ENCODE results near the gene GREB1.

Gene GREB1

GRCh38 chr2:11539317-11540147, 5.7 kb downstream of the GREB1 start:
- no peak overlapping the region for H3K4me3 Mint-ChIP-seq
- H3K27me3 Mint-ChIP-seq: peaks cover 36 to 48% of the 10 kb centered on the region in 2 donors
- ATAC-seq (replicated peaks) (no peak), DNase-seq (no peak)
- H3K9me3 Mint-ChIP-seq: no peaks in the 10 kb centered on the region
- H3K4me1 Mint-ChIP-seq: no peaks in the 10 kb centered on the region
- peaks cover 0 to 1% of the 10 kb centered on the region in 2 donors for H3K36me3 Mint-ChIP-seq
- no peak overlapping the region for H3K27ac Mint-ChIP-seq

GRCh38 chr2:11540148-11540995, 6.5 kb downstream of the GREB1 start:
- Mint-ChIP-seq H3K4me1 (no peaks in the 10 kb centered on the region), H3K4me3 (no peak overlapping the region), H3K27ac (no peak overlapping the region), H3K27me3 (peaks cover 32 to 49% of the 10 kb centered on the region in 2 donors), H3K36me3 (peaks cover 0 to 1% of the 10 kb centered on the region in 2 donors), H3K9me3 (no peaks in the 10 kb centered on the region)
- DNase-seq (no peak), ATAC-seq (replicated peaks) (no peak)

- no peaks in the 10 kb centered on the region for H3K9me3 Mint-ChIP-seq
- no peak overlapping the region for H3K27ac Mint-ChIP-seq
- peaks cover 28 to 47% of the 10 kb centered on the region in 2 donors for H3K27me3 Mint-ChIP-seq
- no peaks in the 10 kb centered on the region for H3K4me1 Mint-ChIP-seq
- DNase-seq: no peak
- ATAC-seq (replicated peaks): no peak
- peaks cover 0 to 1% of the 10 kb centered on the region in 2 donors for H3K36me3 Mint-ChIP-seq
- H3K4me3 Mint-ChIP-seq: no peak overlapping the region
These were observed 7.3 kb downstream of the GREB1 start for GRCh38 chr2:11540996-11541692.

GRCh38 chr2:11541693-11542274, 7.9 kb downstream of the GREB1 start:
- peak overlapping the region; percentile 38 for H3K27ac Mint-ChIP-seq
- ATAC-seq (replicated peaks): no peak
- peaks cover 28 to 41% of the 10 kb centered on the region in 2 donors for H3K27me3 Mint-ChIP-seq
- H3K4me3 Mint-ChIP-seq: no peak overlapping the region
- H3K36me3 Mint-ChIP-seq: peaks cover 0 to 1% of the 10 kb centered on the region in 2 donors
- H3K9me3 Mint-ChIP-seq: no peaks in the 10 kb centered on the region
- DNase-seq: no peak
- H3K4me1 Mint-ChIP-seq: no peaks in the 10 kb centered on the region

- peaks cover 28 to 41% of the 10 kb centered on the region in 2 donors for H3K27me3 Mint-ChIP-seq
- no peak overlapping the region for H3K4me3 Mint-ChIP-seq
- ATAC-seq (replicated peaks) (no peak), DNase-seq (no peak)
- H3K4me1 Mint-ChIP-seq: no peaks in the 10 kb centered on the region
- peak overlapping the region; percentile 38 for H3K27ac Mint-ChIP-seq
- peaks cover 0 to 1% of the 10 kb centered on the region in 2 donors for H3K36me3 Mint-ChIP-seq
- no peaks in the 10 kb centered on the region for H3K9me3 Mint-ChIP-seq
These were observed 8.5 kb downstream of the GREB1 start for GRCh38 chr2:11542275-11542819.

GRCh38 chr2:11543337-11544216, 9.7 kb downstream of the GREB1 start:
- ATAC-seq (replicated peaks) (no peak), DNase-seq (no peak)
- Mint-ChIP-seq H3K4me3 (no peak overlapping the region), H3K9me3 (no peaks in the 10 kb centered on the region), H3K4me1 (no peaks in the 10 kb centered on the region), H3K36me3 (peaks cover 0 to 1% of the 10 kb centered on the region in 2 donors), H3K27ac (no peak overlapping the region), H3K27me3 (peaks cover 33 to 41% of the 10 kb centered on the region in 2 donors)

GRCh38 chr2:11546072-11546471, 12.2 kb downstream of the GREB1 start:
- H3K27me3 Mint-ChIP-seq: peaks cover 34 to 39% of the 10 kb centered on the region in 2 donors
- peaks cover 0 to 3% of the 10 kb centered on the region in 2 donors for H3K9me3 Mint-ChIP-seq
- H3K27ac Mint-ChIP-seq: no peak overlapping the region
- no peaks in the 10 kb centered on the region for H3K4me1 Mint-ChIP-seq
- DNase-seq (no peak), ATAC-seq (replicated peaks) (no peak)
- H3K4me3 Mint-ChIP-seq: no peak overlapping the region
- peaks cover 0 to 1% of the 10 kb centered on the region in 2 donors for H3K36me3 Mint-ChIP-seq

GRCh38 chr2:11547912-11548497, 14.2 kb downstream of the GREB1 start:
- H3K9me3 Mint-ChIP-seq: peaks cover 0 to 3% of the 10 kb centered on the region in 2 donors
- no peak overlapping the region for H3K27ac Mint-ChIP-seq
- DNase-seq (no peak), ATAC-seq (replicated peaks) (no peak)
- peaks cover 0 to 1% of the 10 kb centered on the region in 2 donors for H3K36me3 Mint-ChIP-seq
- no peaks in the 10 kb centered on the region for H3K4me1 Mint-ChIP-seq
- H3K27me3 Mint-ChIP-seq: peaks cover 32 to 38% of the 10 kb centered on the region in 2 donors
- H3K4me3 Mint-ChIP-seq: no peak overlapping the region

- Mint-ChIP-seq H3K27me3 (peaks cover 36 to 44% of the 10 kb centered on the region in 2 donors), H3K36me3 (no peaks in the 10 kb centered on the region), H3K4me1 (peaks cover 4 to 6% of the 10 kb centered on the region in 2 donors), H3K27ac (no peak overlapping the region), H3K9me3 (peaks cover 0 to 3% of the 10 kb centered on the region in 2 donors), H3K4me3 (no peak overlapping the region)
- DNase-seq: no peak
- no peak for ATAC-seq (replicated peaks)
These were observed 16.5 kb downstream of the GREB1 start for GRCh38 chr2:11550302-11550701.

GRCh38 chr2:11550901-11551568, 17.2 kb downstream of the GREB1 start:
- Mint-ChIP-seq H3K27me3 (peaks cover 39 to 51% of the 10 kb centered on the region in 2 donors), H3K36me3 (no peaks in the 10 kb centered on the region)
- no peak for DNase-seq

GRCh38 chr2:11551569-11552259, 17.9 kb downstream of the GREB1 start:
- Mint-ChIP-seq H3K27me3 (peaks cover 44 to 57% of the 10 kb centered on the region in 2 donors), H3K27ac (no peak overlapping the region), H3K4me3 (no peak overlapping the region), H3K4me1 (peaks cover 6% of the 10 kb centered on the region in 2 donors), H3K9me3 (peaks cover 0 to 3% of the 10 kb centered on the region in 2 donors), H3K36me3 (no peaks in the 10 kb centered on the region)
- no peak for ATAC-seq (replicated peaks)
- no peak for DNase-seq

More at GRCh38 chr2:11550901-11551568, 17.2 kb downstream of the GREB1 start:
- H3K27ac Mint-ChIP-seq: no peak overlapping the region
- peaks cover 0 to 3% of the 10 kb centered on the region in 2 donors for H3K9me3 Mint-ChIP-seq
- ATAC-seq (replicated peaks): no peak
- H3K4me3 Mint-ChIP-seq: no peak overlapping the region
- H3K4me1 Mint-ChIP-seq: peaks cover 4 to 6% of the 10 kb centered on the region in 2 donors

- no peak overlapping the region for H3K27ac Mint-ChIP-seq
- H3K27me3 Mint-ChIP-seq: peaks cover 46 to 57% of the 10 kb centered on the region in 2 donors
- H3K4me3 Mint-ChIP-seq: no peak overlapping the region
- peaks cover 0 to 3% of the 10 kb centered on the region in 2 donors for H3K9me3 Mint-ChIP-seq
- no peak for DNase-seq
- peaks cover 6% of the 10 kb centered on the region in 2 donors for H3K4me1 Mint-ChIP-seq
- no peaks in the 10 kb centered on the region for H3K36me3 Mint-ChIP-seq
- no peak for ATAC-seq (replicated peaks)
These were observed 18.4 kb downstream of the GREB1 start for GRCh38 chr2:11552260-11552638.
